GM12864 (cell line): ENCODE results near the gene KCNQ1.

Experiments used
- DNase-seq: peaks from one replicate; pipeline ENCODE4 v3.0.0-alpha.2; 2011; ENCODE audit warnings: low read depth
- H3K4me3 ChIP-seq: 2 replicates; pipeline ENCODE4 v1.5.1; 2011; ENCODE audit warnings: mild to moderate bottlenecking, low read depth, low read length, control low read depth
- TF ChIP-seq, protein P1 (sequence below): IDR thresholded peaks from 2 replicates; pipeline ENCODE4 v1.5.1; 2011; ENCODE audit warnings: low read depth, mild to moderate bottlenecking, moderate library complexity, low read length, control low read depth, inconsistent platforms; ENCODE audit errors: missing control alignments

KCNQ1 gene

DNA sequence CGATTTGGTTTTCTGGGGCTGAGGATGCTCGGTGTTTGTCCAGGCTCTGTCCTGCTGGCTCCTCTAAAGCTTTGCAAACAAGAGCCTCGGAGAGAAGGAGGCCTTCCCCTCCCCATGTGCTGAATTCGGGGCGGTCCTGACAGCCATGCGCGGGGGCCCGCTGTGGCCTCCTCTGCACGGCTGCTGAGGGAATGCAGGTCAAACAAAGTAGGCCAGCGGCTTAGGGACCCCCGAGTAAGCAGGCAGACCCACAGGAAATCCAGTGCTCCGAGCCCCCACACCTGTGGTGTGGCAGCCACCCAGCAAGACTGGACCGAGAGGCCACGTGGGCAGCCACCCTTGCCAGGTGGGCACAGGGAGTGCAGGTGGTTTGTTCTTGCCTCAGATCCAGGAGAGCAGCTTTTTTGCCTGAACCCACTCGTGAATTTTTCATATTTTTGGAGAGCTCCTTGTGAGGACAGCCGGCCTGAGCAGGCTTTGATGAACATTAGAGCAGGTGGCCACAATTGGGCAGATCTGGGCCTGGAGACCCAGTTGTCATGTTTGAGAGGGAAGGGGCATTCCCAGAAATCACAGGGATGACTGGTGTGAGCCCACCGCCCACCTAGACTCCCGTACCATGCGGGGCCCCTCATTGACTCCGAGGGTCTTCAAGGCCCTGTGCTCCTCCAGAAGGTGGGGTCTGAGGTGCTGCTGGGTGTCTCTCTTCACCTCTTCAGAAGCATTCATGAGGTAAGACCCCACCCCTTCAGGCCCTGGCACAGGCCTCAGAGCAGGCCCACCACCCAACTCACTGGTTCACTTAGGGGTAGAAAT, 298.0 kb downstream of the KCNQ1 start:
- TF ChIP-seq, protein P1, sequence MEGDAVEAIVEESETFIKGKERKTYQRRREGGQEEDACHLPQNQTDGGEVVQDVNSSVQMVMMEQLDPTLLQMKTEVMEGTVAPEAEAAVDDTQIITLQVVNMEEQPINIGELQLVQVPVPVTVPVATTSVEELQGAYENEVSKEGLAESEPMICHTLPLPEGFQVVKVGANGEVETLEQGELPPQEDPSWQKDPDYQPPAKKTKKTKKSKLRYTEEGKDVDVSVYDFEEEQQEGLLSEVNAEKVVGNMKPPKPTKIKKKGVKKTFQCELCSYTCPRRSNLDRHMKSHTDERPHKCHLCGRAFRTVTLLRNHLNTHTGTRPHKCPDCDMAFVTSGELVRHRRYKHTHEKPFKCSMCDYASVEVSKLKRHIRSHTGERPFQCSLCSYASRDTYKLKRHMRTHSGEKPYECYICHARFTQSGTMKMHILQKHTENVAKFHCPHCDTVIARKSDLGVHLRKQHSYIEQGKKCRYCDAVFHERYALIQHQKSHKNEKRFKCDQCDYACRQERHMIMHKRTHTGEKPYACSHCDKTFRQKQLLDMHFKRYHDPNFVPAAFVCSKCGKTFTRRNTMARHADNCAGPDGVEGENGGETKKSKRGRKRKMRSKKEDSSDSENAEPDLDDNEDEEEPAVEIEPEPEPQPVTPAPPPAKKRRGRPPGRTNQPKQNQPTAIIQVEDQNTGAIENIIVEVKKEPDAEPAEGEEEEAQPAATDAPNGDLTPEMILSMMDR: no peak

DNA sequence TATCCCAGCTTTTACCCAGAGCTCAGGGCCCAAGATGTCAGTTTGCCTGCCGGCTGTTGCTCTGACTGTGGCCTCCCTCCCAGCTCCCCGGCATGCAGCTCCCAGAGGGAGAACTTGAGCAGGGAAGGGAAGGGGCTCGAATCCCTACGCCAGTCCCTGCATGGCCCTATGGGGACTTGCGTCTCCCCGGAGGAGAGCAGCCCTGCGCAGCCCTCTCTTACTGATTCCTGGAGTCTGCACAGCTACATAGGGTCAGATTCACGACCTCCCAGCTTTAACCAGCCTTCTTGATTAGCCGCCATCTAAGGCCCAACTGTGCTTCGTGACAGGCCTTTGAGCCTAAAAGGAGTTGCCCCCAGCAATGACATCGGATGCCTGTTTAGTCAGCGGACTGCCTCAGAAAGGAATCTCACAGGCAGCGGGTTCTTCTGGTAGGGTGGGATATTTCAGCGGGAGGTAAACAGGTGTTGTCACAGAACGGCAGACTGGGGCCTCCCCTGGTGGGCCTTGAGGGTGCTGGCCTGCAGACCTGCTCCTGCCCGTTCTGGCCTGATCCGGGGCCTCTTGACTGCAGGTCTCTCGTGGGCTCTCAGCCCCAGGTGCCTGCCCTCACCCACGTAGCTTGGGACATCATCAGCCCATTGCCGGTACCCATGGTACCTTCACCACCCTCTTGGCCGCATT, 298.8 kb downstream of the KCNQ1 start:
- TF ChIP-seq, protein P1: no peak

More for the DNA sequence above, 298.0 kb downstream of the KCNQ1 start:
- H3K4me3 ChIP-seq: no peak overlapping the region
- no peak for DNase-seq

DNA sequence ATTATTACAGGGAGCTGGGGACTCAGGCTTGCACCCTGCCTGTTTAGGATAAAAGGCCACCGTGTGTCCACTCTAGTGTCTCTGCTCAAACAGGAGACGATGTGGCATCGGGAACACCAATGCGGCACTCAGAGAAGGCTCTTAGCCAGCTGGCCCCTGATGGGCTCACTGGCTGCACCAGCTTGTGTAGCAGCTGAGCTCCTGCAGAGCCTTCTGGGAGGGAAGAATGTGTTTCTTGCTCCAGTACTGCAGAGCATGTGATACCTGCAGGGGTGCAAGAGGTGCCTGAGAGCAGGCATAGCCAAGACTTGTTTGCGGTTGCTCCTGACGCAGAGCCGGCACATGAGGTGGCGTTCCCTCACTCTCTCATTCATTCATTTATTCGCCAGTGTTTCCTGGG, 299.4 kb downstream of the KCNQ1 start:
- TF ChIP-seq, protein P1: no peak
- DNase-seq: no peak

More for the DNA sequence above, 298.8 kb downstream of the KCNQ1 start:
- H3K4me3 ChIP-seq: no peak overlapping the region
- DNase-seq: no peak

DNA sequence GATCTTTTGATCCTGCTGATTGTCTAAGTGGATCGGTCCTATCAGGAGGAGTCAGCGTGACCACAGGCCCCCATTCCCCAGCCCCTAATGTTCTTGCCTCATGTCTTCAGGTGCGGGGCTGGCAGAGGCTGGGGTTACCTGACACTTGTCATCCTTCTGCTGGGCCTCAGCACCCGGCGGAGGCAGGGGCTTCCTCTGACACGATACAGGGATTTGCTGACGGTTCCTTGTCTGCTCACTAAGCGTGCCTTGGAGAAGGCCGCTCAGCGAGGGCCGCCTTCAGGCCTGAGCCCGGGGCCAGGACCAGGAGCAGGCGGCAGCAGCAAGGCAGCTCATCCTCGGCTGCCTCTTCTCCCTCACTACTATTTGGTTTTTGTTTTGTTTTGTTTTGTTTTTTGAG, 300.7 kb downstream of the KCNQ1 start:
- TF ChIP-seq, protein P1: no peak
- no peak overlapping the region for H3K4me3 ChIP-seq
- no peak for DNase-seq

More for the DNA sequence above, 299.4 kb downstream of the KCNQ1 start:
- no peak overlapping the region for H3K4me3 ChIP-seq

DNA sequence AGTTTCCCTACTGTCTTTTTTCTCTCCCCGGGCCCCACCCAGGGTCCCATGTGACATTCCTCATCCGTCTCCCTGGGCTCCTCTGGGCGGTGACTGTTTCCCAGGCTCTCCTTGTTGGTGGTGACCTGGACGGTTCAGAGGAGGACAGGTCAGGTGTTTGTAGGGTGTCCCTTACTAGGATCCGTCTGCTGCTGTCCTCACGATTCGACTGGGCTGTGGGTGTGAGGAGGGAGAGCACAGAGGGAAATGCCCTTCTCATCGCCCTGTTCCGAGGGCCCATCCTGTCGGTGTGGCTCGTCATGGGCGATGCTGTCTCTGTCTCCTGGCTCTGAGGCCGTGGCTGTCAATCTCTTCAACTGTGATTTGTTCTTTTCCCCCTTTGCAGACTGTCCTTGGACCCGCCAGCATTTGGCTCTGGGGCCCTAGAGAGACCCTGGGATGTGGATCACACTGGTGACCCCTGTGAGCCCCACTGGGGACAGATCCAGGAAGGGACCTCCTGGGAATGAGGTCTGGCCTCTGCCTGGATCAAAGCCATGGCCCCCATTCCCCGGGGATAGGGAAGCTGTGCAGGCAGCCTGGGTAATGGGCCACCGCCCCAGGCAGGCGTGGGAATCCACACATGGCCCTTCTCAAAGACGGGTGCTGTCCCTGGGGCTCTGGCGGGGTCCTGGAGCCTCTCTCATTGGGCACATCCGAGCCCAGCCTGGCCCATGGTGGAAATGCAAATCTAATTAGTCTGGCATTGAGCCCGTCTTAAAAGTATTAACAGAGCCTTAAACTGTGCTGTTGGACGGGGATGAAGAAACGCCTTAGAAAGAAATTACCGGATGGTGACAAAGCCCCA, 301.8 kb downstream of the KCNQ1 start:
- TF ChIP-seq, protein P1: no peak
- DNase-seq: no peak
- H3K4me3 ChIP-seq: no peak overlapping the region

DNA sequence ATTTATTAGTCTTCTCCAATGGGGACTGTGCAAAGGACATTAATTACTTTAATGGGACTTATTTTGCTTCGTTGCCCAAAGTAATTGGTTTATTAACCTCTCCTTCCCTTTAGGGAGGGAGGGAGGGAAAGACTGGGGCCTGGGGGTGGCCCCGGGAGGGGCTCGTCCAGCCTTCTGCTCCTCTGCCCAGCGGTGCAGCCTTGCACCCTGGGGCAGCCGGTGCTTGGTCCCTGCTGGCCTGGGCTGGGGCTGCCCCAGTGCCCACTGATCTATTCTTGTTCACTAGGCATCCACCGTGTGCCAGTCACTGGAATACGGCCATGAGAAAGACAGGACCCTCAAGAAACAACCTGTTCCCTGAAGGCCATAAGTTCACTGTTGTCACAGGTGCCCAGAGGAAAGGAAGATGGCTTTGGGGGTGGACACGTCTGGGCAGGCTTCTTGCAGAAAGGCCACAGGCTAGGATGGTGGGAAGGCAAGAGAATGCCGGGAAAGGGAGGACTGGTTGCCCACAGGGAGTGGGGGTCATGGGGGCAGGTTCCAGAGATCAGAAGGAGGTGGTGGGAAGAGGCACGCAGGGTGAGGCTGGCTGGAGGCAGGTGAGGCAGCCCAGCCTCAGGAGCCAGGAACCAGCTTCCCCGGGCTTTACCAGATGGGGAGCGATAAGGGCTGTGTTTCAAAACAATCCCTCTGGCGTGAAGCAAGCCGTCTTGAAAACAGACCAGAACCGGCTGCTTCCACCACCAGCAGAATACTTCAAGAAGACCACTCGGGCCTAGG, 302.6 kb downstream of the KCNQ1 start:
- TF ChIP-seq, protein P1: no peak
- DNase-seq: no peak
- no peak overlapping the region for H3K4me3 ChIP-seq
